SK-N-SH treated with all-trans-retinoic acid at 6 μM for 48 hours (cell line): ENCODE results near the gene SBK1.

Experiments used
- ARNTL ChIP-seq: fragments of 450-650 bp; formaldehyde crosslinking; IDR thresholded peaks from 2 replicates; pipeline ENCODE4 v1.5.0; 2020; ENCODE audit warnings: low read depth, mild to moderate bottlenecking, moderate library complexity, borderline replicate concordance
- CSDC2 ChIP-seq: fragments of 250-450 bp; sonication (Bioruptor Pico); IDR thresholded peaks from 2 replicates; pipeline ENCODE4 v1.5.0; 2020; ENCODE audit warnings: mild to moderate bottlenecking, moderate library complexity
- GLIS3 ChIP-seq: fragments of 250-450 bp; sonication (Bioruptor Pico); IDR thresholded peaks from 2 replicates; pipeline ENCODE4 v1.5.0; 2020; ENCODE audit warnings: mild to moderate bottlenecking, moderate library complexity
- RARB ChIP-seq: fragments of 250-450 bp; sonication (Bioruptor Pico); IDR thresholded peaks from 2 replicates; pipeline ENCODE4 v1.8.0; 2021; ENCODE audit warnings: mild to moderate bottlenecking, moderate library complexity
- SNAI2 ChIP-seq: fragments of 250-450 bp; sonication (Bioruptor Pico); IDR thresholded peaks from 2 replicates; pipeline ENCODE4 v1.5.0; 2020; ENCODE audit warnings: mild to moderate bottlenecking, moderate library complexity
- TOX ChIP-seq: fragments of 250-450 bp; sonication (Bioruptor Pico); IDR thresholded peaks from 2 replicates; pipeline ENCODE4 v1.8.0; 2021; ENCODE audit warnings: mild to moderate bottlenecking, moderate library complexity, borderline replicate concordance
- ZFP3 ChIP-seq: fragments of 250-450 bp; sonication (Bioruptor Pico); IDR thresholded peaks from 2 replicates; pipeline ENCODE4 v1.5.0; 2020; ENCODE audit warnings: mild to moderate bottlenecking, moderate library complexity
- ZFP30 ChIP-seq: fragments of 450-650 bp; formaldehyde crosslinking; IDR thresholded peaks from 2 replicates; pipeline ENCODE4 v1.5.0; 2022; ENCODE audit warnings: mild to moderate bottlenecking, moderate library complexity
- ZNF565 ChIP-seq: fragments of 450-650 bp; formaldehyde crosslinking; conservative IDR thresholded peaks from 2 replicates; pipeline ENCODE4 v1.5.0; 2020; ENCODE audit warnings: low read depth, mild to moderate bottlenecking, moderate library complexity
- TF ChIP-seq, protein P1 (sequence below): fragments of 250-450 bp; sonication (Bioruptor Pico); IDR thresholded peaks from 2 replicates; pipeline ENCODE4 v1.8.0; 2020; ENCODE audit warnings: mild to moderate bottlenecking, moderate library complexity, borderline replicate concordance
- TF ChIP-seq, protein P2 (sequence below): fragments of 250-450 bp; sonication (Bioruptor Pico); IDR thresholded peaks from 2 replicates; pipeline ENCODE4 v1.8.0; 2021; ENCODE audit warnings: low read depth, mild to moderate bottlenecking, moderate library complexity, borderline replicate concordance
- TF ChIP-seq, protein P3 (sequence below): fragments of 250-450 bp; sonication (Bioruptor Pico); IDR thresholded peaks from 2 replicates; pipeline ENCODE4 v1.5.1; 2021; ENCODE audit warnings: mild to moderate bottlenecking, moderate library complexity

DNA sequence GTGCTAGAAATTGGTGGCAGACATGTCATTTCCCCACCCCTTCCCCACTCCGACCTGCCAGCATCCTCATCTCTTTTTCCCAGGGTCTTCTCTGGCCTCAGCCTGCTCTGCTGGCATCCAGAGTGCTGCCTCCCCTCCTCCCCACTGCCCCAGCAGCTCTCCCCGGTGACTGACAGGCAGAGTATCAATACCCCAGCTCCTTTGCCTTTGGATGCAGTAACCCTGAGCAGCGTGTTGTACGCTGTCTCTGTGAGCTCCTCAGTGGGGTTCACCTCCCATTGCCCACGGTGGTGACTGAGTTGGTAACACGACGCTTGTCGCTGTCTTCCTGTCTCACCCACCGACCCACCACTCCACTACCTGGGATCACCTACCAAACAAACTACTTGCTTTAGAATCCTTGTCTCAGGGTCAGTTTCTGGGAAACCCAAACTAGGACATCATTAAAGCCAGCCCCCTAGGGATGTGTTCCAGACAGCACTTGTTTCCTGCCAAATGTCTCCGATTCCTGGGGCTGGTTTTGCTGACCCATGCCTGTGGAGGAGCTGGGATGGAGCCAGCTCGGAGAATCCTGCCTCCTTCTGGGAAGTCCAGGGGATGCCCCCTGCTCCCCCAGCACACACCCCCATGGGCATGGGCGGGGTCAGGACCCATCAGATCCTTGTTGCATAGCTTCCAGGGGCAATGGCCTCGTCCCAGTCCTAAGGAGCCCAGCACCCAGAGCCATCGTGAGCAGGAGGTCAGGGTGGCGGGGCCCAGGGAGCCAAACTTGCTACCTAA lies 8.3 kb upstream of the SBK1 start:
- TF ChIP-seq ZFP30 (CRISPR knock-in tag) = no peak
- no peak for TF ChIP-seq CSDC2 (CRISPR knock-in tag)
- TF ChIP-seq SNAI2 (CRISPR knock-in tag) = no peak
- no peak for TF ChIP-seq ZFP3 (CRISPR knock-in tag)
- no peak for TF ChIP-seq RARB (CRISPR knock-in tag)
- TF ChIP-seq, protein P1, sequence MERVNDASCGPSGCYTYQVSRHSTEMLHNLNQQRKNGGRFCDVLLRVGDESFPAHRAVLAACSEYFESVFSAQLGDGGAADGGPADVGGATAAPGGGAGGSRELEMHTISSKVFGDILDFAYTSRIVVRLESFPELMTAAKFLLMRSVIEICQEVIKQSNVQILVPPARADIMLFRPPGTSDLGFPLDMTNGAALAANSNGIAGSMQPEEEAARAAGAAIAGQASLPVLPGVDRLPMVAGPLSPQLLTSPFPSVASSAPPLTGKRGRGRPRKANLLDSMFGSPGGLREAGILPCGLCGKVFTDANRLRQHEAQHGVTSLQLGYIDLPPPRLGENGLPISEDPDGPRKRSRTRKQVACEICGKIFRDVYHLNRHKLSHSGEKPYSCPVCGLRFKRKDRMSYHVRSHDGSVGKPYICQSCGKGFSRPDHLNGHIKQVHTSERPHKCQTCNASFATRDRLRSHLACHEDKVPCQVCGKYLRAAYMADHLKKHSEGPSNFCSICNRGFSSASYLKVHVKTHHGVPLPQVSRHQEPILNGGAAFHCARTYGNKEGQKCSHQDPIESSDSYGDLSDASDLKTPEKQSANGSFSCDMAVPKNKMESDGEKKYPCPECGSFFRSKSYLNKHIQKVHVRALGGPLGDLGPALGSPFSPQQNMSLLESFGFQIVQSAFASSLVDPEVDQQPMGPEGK (CRISPR knock-in tag) = no peak
- TF ChIP-seq, protein P2, sequence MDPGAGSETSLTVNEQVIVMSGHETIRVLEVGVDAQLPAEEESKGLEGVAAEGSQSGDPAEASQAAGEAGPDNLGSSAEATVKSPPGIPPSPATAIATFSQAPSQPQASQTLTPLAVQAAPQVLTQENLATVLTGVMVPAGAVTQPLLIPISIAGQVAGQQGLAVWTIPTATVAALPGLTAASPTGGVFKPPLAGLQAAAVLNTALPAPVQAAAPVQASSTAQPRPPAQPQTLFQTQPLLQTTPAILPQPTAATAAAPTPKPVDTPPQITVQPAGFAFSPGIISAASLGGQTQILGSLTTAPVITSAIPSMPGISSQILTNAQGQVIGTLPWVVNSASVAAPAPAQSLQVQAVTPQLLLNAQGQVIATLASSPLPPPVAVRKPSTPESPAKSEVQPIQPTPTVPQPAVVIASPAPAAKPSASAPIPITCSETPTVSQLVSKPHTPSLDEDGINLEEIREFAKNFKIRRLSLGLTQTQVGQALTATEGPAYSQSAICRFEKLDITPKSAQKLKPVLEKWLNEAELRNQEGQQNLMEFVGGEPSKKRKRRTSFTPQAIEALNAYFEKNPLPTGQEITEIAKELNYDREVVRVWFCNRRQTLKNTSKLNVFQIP (CRISPR knock-in tag) = no peak
- no peak for TF ChIP-seq ARNTL (CRISPR knock-in tag)
- TF ChIP-seq GLIS3 (CRISPR knock-in tag) = no peak
- TF ChIP-seq ZNF565 (CRISPR knock-in tag) = no peak
- TF ChIP-seq TOX = no peak
- TF ChIP-seq, protein P3, sequence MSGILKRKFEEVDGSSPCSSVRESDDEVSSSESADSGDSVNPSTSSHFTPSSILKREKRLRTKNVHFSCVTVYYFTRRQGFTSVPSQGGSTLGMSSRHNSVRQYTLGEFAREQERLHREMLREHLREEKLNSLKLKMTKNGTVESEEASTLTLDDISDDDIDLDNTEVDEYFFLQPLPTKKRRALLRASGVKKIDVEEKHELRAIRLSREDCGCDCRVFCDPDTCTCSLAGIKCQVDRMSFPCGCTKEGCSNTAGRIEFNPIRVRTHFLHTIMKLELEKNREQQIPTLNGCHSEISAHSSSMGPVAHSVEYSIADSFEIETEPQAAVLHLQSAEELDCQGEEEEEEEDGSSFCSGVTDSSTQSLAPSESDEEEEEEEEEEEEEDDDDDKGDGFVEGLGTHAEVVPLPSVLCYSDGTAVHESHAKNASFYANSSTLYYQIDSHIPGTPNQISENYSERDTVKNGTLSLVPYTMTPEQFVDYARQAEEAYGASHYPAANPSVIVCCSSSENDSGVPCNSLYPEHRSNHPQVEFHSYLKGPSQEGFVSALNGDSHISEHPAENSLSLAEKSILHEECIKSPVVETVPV (CRISPR knock-in tag) = no peak
